ENCODE data around the gene DOHH. TPM values are rescaled to one million over a fixed set of nuclear protein-coding genes. Genes with fewer than 3 reads are reported as not detected.

Gene DOHH
- total and polyA plus RNA-seq, 9 of the 15 experiments (the other 6 are each of a cell fraction or from before 2014, with no cell fraction given) = 0.14 to 47.2 (median 5.1) TPM

GRCh38 chr19:3522421-3523360 is 22.2 kb upstream of the DOHH start:
- TF ChIP-seq RBFOX2 (IDR thresholded peaks at IDR 0.05; ENCODE audit: low read depth, low read length) (peak; percentile 16; the same call in 1 of the 2 replicates), BRD9 (IDR thresholded peaks at IDR 0.05; ENCODE audit: low read depth, partially characterized antibody) (no peak), SP2 (IDR thresholded peaks at IDR 0.05; ENCODE audit: extremely low read depth, low read depth, low read length, poor library complexity, severe bottlenecking) (no peak), PCBP1 (IDR thresholded peaks at IDR 0.05; ENCODE audit: low read depth, low read length, poor library complexity, severe bottlenecking) (peak; percentile 46), PREB (CRISPR knock-in tag; IDR thresholded peaks at IDR 0.05) (no peak), NRF1 (conservative IDR thresholded peaks at IDR 0.05 in 1 of 2, IDR thresholded peaks at IDR 0.05 in 1 of 2) (no peak), BRF1 (IDR thresholded peaks at IDR 0.05; ENCODE audit: borderline replicate concordance, extremely low read depth, insufficient read length) (no peak)
- POLR2A ChIA-PET = interaction anchor here (1.4 kb wide), 1 partner anchor 11 kb away, joined by 4 read pairs; no protein-coding TSS in a partner anchor
- Histone ChIP-seq H3K79me2 (ENCODE audit: control insufficient read depth, insufficient read depth, low read length) (peaks cover 52% of the 10 kb centered on the region), H3K4me1 (replicated peaks in 1 of 2; ENCODE audit: control insufficient read depth in 2 of 2, insufficient read depth in 2 of 2, low read length in 2 of 2) (peaks cover 19 to 80% of the 10 kb centered on the region in 2 experiments), H3K4me2 (ENCODE audit: insufficient read depth, low read length) (no peak overlapping the region), H3K9me3 (replicated peaks; ENCODE audit: control insufficient read depth, insufficient read depth, low read depth, low read length) (no peaks in the 10 kb centered on the region), H3K36me3 (ENCODE audit: control insufficient read depth, insufficient read depth, low read length) (peaks cover 63% of the 10 kb centered on the region; the same call in 1 of the 3 replicates), H3K27ac (ENCODE audit: extremely low read depth, low read depth, low read length) (no peak overlapping the region), H4K20me1 (replicated peaks; ENCODE audit: control insufficient read depth, insufficient read depth, low read length) (peaks cover 12% of the 10 kb centered on the region; the same call in 1 of the 2 replicates), H3K9ac (ENCODE audit: insufficient read depth in 1 of 2, low read depth in 2 of 2, low read length in 2 of 2) (peak overlapping the region in 1 of 2 experiments; percentile 72; a peak in 2 of 4 replicates), H3K9me1 (ENCODE audit: control insufficient read depth, insufficient read depth, low read length) (peaks cover 4% of the 10 kb centered on the region), H2AFZ (ENCODE audit: low read depth, low read length) (no peak overlapping the region), H3K27me3 (ENCODE audit: control insufficient read depth in 2 of 2, insufficient read depth in 2 of 2, low read length in 2 of 2) (no peaks in the 10 kb centered on the region), H3K4me3 (no peak overlapping the region)
- BruUV-seq (replicated peaks) = no TSS peak
- 92% methylated on average over 27 of the region's 40 CpGs for WGBS (ENCODE audit: insufficient coverage, low coverage, missing lambda C conversion rate)
- CTCF ChIA-PET (ENCODE audit: low intra/inter-chr PET ratio) = no interaction called here
- intact Hi-C loops (cut with micrococcal nuclease) = no loop called here
- FAIRE-seq (no peak), ATAC-seq (no peak), DNase-seq (ENCODE audit: extremely low read depth in 1 of 4, low spot score in 3 of 4) (no peak)
- in situ Hi-C loops (cut with MboI) = no loop called here
